OCI-LY3 (cell line): ENCODE results near the gene LPP.

ENCODE experiments used
- H2AFZ ChIP-seq: fragments of 200-600, 300-600 bp; shearing (Covaris generic); 2 replicates; pipeline ENCODE4 v1.6.0; 2014; ENCODE audit warnings: antibody characterized with exemption, low read depth, low read length
- H3K27ac ChIP-seq: fragments of 200-600, 300-600 bp; sonication (generic); 2 replicates; pipeline ENCODE4 v1.5.1; 2014; ENCODE audit warnings: mild to moderate bottlenecking, low read length, moderate library complexity, mixed read lengths
- H3K27me3 ChIP-seq: fragments of 200-600, 300-600 bp; sonication (generic); 2 replicates; pipeline ENCODE4 v1.6.1; 2014; ENCODE audit warnings: low read depth, low read length, mixed read lengths
- H3K36me3 ChIP-seq: fragments of 200-600, 300-600 bp; sonication (generic); replicated peaks from 2 replicates; pipeline ENCODE3; 2014; ENCODE audit warnings: low read depth, low read length, mixed read lengths
- H3K4me1 ChIP-seq: fragments of 300-600, 200-600 bp; sonication (generic); 2 replicates; pipeline ENCODE4 v1.6.1; 2014; ENCODE audit warnings: low read length, mixed read lengths
- H3K4me2 ChIP-seq: fragments of 200-600, 300-600 bp; sonication (generic); 2 replicates; pipeline ENCODE4 v1.6.1; 2014; ENCODE audit warnings: low read length, mixed read lengths
- H3K4me3 ChIP-seq: fragments of 300-600, 200-600 bp; sonication (generic); 2 replicates; pipeline ENCODE4 v1.5.1; 2014; ENCODE audit warnings: antibody characterized with exemption, mild to moderate bottlenecking, low read length, moderate library complexity
- H3K79me2 ChIP-seq: fragments of 300-600, 200-600 bp; shearing (Covaris generic); 2 replicates; pipeline ENCODE4 v1.6.1; 2014; ENCODE audit warnings: mild to moderate bottlenecking, low read length, mixed read lengths
- H3K9ac ChIP-seq: fragments of 300-600, 200-600 bp; shearing (Covaris generic); 2 replicates; pipeline ENCODE4 v1.6.0; 2014; ENCODE audit warnings: mild to moderate bottlenecking, low read length, moderate library complexity
- H3K9me3 ChIP-seq: fragments of 200-600, 300-600 bp; shearing (Covaris generic); 2 replicates; pipeline ENCODE4 v1.6.1; 2014; ENCODE audit warnings: low read length, mixed read lengths; ENCODE audit not compliant: insufficient read depth
- H4K20me1 ChIP-seq: fragments of 200-600, 300-600 bp; sonication (generic); 2 replicates; pipeline ENCODE4 v1.6.1; 2016; ENCODE audit warnings: low read length, mixed read lengths; ENCODE audit not compliant: insufficient read depth
- CTCF ChIP-seq: fragments of 200-600, 300-600 bp; sonication (generic); IDR thresholded peaks from 2 replicates; pipeline ENCODE4 v1.5.1; 2014; ENCODE audit warnings: antibody characterized with exemption, low read length, low read depth
- EZH2phosphoT487 ChIP-seq: fragments of 200-600 bp; shearing (Covaris generic); IDR thresholded peaks from 2 replicates; pipeline ENCODE4 v1.6.1; 2018; ENCODE audit warnings: antibody characterized with exemption, mixed run types, low read depth

Gene LPP

GRCh38 chr3:188400494-188401243, 246.7 kb downstream of the LPP start:
- H3K4me2 ChIP-seq, result peak overlapping the region; percentile 84

GRCh38 chr3:188401244-188401993, 247.5 kb downstream of the LPP start:
- no peaks in the 10 kb centered on the region for H3K27me3 ChIP-seq
- peak overlapping the region; percentile 70 for H3K4me2 ChIP-seq
- H3K4me3 ChIP-seq, result peak overlapping the region; percentile 36
- H3K79me2 ChIP-seq, result peaks cover 27% of the 10 kb centered on the region
- H3K9ac ChIP-seq, result peak overlapping the region; percentile 81
- no peak overlapping the region for H2AFZ ChIP-seq
- H4K20me1 ChIP-seq, result no peaks in the 10 kb centered on the region
- H3K9me3 ChIP-seq, result peaks cover 6% of the 10 kb centered on the region; the same call in 1 of the 2 replicates
- peaks cover 8% of the 10 kb centered on the region for H3K36me3 ChIP-seq
- H3K4me1 ChIP-seq, result peaks cover 87% of the 10 kb centered on the region
- H3K27ac ChIP-seq, result peak overlapping the region; percentile 98
- TF ChIP-seq EZH2phosphoT487 (no peak), CTCF (no peak)

More at GRCh38 chr3:188400494-188401243, 246.7 kb downstream of the LPP start:
- H4K20me1 ChIP-seq, result no peaks in the 10 kb centered on the region
- H3K4me3 ChIP-seq, result peak overlapping the region; percentile 67
- peaks cover 27% of the 10 kb centered on the region for H3K79me2 ChIP-seq
- no peak for TF ChIP-seq EZH2phosphoT487
- no peak for TF ChIP-seq CTCF
- peak overlapping the region; percentile 98 for H3K27ac ChIP-seq
- H3K9ac ChIP-seq, result peak overlapping the region; percentile 81
- peaks cover 94% of the 10 kb centered on the region for H3K4me1 ChIP-seq
- peaks cover 6% of the 10 kb centered on the region; the same call in 1 of the 2 replicates for H3K9me3 ChIP-seq
- no peak overlapping the region for H2AFZ ChIP-seq
- H3K36me3 ChIP-seq, result peaks cover 8% of the 10 kb centered on the region
- no peaks in the 10 kb centered on the region for H3K27me3 ChIP-seq

GRCh38 chr3:188402229-188402628, 248.3 kb downstream of the LPP start:
- Histone ChIP-seq H3K9me3 (peaks cover 6% of the 10 kb centered on the region; the same call in 1 of the 2 replicates), H3K27ac (peak overlapping the region; percentile 98), H3K79me2 (peaks cover 27% of the 10 kb centered on the region), H2AFZ (no peak overlapping the region), H4K20me1 (no peaks in the 10 kb centered on the region), H3K27me3 (no peaks in the 10 kb centered on the region), H3K9ac (peak overlapping the region; percentile 11; the same call in 1 of the 2 replicates), H3K4me2 (no peak overlapping the region), H3K4me3 (no peak overlapping the region), H3K4me1 (peaks cover 79% of the 10 kb centered on the region), H3K36me3 (peaks cover 8% of the 10 kb centered on the region)
- no peak for TF ChIP-seq EZH2phosphoT487
- TF ChIP-seq CTCF, result no peak

- H4K20me1 ChIP-seq, result no peaks in the 10 kb centered on the region
- no peak overlapping the region for H2AFZ ChIP-seq
- peak overlapping the region; percentile 2; the same call in 1 of the 2 replicates for H3K4me3 ChIP-seq
- H3K79me2 ChIP-seq, result peaks cover 20% of the 10 kb centered on the region
- peak overlapping the region; percentile 98 for H3K27ac ChIP-seq
- peak overlapping the region; percentile 11; the same call in 1 of the 2 replicates for H3K9ac ChIP-seq
- no peaks in the 10 kb centered on the region for H3K27me3 ChIP-seq
- H3K4me1 ChIP-seq, result peaks cover 67% of the 10 kb centered on the region
- H3K4me2 ChIP-seq, result peak overlapping the region; percentile 42
- peaks cover 8% of the 10 kb centered on the region for H3K36me3 ChIP-seq
- peaks cover 6% of the 10 kb centered on the region; the same call in 1 of the 2 replicates for H3K9me3 ChIP-seq
- TF ChIP-seq CTCF (no peak), EZH2phosphoT487 (no peak)
These were observed 249.4 kb downstream of the LPP start for GRCh38 chr3:188403404-188403803.
